ENCODE measurements around the gene RASD1.

Gene RASD1

DNA sequence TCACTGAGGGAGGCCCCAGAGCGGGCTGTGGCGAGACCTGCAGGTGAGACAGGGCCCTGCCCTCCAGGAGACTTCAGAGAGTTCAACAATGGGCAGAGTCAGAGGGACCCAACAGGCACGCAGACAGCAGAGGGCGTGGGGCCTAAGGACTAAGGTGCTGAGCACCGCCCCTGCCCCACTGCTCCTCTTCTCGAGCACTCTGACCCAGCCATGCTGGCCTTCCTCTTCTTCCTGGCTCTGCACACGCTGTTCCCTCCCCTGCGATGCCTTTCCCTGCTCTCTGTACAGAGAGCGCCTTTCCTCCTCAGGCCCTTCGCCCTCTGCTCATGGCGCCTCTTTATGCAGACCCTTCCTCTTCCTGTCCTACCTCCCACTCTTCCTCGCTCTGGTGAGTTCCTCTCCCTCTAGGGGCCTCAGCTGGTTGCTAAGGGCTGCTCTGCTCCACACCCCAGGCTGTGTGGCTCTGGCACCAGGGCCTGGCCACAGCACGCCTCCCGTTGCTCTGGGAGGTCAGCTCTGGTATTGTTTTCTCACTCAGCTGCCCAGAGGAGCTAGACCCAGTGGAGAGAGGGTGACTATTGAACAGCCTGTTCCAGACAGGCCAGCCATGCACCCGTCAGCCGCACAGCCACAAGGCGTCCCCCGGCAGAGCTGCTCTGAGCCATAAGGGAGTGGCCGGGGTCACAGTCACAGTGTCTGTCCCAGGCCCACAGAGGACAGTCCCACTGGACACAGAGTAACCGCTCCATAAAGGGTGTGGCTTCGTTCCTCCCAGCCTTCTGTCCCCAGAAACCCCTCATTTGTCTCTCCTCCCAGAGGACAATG, 13.6 kb upstream of the RASD1 start:
- DNase-seq, result no peak

DNA sequence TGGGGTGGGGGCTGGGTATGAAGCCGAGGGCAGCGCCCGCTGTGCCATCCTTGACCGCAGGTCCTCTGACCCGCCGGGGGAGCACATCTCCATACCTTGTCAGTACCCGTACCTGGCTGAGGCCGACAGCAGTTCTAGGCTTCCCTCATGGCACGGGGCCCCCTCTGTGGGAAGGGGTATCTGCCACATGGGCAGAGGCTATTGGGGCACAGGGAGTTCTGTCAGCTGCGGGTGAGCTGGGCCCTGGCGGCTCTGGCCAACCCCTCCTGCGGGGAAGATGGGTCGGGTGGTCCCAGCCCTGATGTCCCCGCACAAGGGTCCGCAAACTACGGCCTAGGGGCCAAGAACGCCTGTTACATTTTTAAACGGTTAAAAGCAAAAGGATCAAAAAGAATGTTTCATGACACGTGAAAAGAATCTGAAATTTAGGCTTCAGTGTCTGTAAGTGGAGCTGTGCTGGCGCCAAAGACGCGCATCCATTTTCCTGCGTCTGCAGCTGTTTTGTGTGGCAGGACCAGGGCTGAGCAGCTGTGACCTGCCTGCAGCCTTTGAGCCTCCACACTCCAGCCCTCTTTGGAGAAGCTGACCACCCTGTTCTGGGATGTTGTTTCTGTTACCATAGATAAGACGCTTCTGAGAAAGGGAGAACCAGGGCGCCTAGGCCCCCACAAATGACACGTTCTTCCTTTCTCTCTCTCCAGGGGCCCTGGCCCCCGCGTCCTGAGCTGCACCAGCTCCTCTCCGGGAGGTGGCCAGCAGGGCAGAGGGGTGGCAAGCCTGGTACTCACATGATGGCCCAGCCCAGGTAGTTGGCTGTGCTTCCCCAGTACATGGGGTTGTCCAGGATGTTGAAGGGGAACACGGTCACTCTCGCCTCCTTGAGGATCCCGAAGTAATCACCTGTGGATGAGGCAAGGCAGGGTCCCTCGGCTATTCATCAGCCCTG, 12.7 kb upstream of the RASD1 start:
- DNase-seq, result no peak

DNA sequence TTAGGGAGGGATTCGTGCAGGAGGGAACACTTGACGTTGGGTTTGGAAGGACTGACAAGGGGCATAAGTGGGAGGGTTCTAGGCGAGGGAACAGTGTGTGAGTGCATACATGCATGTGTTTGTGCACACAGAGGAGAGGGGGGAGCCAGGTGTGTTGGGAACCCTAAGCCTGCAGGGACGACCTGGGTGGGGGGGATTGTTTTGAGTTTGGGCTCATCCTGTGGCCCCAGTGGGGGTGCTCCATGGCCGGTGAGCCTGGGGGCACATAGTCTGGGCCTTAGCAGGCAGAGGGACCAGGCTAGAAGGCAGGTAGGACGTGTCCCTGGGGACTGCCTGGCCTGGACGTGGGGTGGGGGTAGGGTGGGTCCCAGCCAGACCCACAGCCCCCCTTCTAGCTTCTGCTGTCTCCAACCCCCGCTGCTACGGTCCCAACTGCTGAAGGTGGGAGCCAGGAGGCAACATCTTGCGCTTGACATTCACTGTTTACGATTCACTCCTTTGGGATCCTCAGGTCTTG, 11.9 kb upstream of the RASD1 start:
- no peak for DNase-seq

DNA sequence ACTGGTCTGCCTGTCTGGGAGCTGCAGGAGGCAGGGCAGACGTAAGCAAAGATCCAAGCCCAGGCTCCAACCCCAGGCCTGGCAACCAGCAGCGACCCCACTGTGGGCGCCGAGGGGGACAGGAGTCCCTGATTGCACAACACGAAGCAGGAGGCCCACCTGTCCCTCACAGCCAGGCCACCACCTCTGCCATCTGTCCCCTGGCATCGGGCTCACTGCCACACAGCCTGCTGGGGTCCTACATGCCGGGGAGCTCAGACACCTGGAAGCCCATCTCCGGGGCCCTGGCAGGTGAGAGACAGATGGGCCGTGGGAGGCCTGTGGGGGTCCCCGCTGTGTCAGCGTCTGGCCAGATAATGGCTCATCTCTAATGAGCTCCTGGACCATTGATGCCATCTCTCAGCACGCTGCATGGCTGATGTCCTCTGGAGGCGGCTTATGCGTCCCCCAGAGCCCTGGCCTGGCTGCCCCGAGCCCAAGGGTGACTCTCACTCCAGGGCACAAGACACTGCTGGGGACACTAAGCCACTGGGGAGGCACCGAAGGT, 11.3 kb upstream of the RASD1 start:
- DNase-seq, result no peak

DNA sequence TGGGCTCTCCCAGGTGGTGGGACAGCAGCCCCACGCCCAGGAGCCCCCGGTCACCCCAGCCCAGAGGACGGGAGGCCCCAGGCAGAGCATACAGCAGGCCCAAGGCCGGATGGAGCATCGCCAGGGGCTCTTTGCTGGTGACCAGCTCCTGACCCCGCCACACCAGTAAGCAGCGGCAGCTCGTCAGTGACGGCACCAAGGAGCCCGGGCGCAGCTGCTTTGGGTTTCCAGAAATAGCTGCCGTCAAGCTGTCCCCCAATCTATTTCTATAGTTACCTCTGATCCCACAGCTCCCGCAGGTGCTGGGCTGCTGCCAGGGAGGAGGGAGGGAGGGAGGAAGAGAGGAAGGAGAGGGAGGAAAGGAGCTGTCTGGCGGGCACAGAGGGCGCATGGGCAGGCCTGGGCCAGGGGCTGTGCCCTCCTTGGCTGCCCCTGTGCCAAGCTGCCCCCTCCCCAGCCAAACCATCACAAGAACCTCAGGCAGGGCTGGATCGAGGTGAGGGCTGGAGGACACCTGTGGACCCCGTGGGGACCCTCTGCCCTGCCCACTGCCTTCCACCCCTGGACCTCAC, 10.8 kb upstream of the RASD1 start:
- no peak for DNase-seq

DNA sequence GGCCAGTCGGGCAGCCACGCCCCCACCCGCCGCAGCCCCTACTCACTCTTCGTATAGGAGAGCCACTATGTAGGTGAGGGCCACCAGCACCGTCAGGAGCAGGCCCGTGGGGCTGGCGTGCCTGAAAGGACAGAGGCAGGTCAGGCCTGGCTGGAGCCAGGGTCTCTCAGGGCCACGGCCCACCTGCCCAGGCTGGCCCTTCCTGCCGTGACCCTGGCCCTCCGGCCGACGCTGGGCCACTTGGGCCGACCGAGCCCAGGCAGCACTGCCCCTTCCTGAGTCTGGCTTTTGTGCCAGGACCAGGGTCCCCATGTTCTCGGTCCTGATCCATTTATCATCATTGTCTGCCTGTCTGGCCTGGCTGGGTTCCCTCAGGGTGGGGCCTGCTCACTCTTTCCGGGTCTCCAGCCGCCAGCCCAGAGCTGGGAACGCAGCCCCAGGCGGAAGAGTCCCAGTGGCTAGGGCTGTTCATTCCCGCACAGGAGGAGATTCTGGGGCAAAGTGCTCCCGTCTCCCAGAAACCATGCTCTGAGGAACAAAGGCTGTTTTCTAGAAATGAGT, 10.1 kb upstream of the RASD1 start:
- no peak for DNase-seq

DNA sequence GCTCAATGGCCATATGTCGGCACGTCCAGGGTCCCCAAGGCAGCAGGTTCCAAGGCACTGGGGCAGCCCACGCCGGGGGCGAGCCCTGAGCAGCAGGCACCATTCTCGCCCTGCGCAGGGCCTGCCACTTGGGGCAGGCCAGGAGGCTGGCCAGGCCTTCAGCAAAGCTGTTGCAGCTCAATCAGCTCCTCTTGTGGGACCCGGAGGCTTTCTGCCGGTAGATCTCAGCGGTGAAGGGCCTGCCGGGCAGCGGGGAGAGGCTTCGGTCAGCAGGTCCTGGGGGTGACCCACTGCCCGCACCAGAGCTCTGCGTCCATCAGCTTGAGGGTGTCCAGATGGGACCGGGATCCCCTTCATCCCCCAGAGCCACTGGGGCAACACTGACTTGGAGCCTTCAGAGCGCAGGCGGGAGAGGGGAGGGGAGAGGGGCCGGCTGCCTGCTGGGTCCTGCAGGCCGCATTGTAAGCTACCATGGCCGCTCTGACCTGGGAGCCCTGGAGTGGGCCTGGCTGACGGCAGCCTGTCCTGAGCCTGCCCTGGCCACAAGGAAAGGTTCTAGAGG, 9.5 kb upstream of the RASD1 start:
- DNase-seq, result no peak

DNA sequence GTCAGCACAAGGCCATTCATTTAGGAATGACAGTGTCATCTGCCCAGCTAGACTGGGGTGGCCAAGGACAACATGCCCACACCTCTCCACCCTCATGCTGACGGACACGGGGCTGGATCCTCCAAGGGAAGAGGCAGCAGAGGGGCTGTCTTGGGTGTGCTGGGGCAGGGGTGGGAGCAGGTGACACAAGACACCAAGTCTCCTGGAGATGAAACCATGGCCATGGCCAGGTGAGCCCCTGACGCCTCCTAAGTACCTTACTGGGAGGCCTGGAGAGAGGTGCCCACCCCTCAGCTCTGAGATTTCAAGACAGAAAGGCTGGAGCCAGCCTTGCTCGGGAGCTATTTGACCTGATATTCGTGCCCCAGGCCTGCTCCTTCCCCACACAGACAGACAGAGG, 9.0 kb upstream of the RASD1 start:
- DNase-seq, result no peak

DNA sequence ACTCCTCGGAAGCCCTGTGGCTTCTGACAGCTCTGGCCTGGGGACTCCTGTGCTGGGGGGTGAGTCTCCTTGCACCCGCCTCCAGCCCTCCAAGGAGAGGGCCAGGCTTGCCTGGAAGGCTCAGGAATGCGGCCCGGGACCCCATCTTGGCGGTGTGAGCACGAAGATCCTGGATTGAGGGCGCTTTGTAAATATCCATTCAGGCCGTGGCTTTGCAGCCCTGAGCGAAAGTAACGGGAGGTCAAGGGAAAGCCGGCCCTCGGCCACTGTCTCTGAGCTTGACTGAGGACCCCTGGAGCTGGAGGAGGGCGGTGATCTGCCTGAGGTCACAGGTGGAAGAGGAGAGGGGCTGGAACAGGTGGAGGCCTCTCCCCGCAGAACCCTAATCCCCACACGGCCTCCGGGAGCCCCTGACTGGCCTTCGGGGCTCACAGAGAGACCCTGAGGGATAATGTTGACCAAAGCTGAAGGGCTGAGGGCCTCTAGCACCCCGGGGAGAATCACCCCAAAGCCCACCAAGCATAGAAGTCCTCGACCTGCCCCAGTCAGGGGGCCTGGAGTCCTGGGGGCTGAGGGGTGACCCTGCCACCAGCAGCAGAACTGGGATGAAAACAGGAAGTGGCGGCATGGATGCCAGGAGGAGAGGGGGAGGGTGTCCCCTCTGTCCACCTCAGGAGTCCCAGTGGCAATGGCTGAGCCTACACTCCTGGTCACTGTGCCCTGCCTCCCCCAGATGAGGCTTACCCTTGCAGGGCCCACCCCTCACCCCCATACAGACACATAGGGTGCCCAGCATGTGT, 8.3 kb upstream of the RASD1 start:
- DNase-seq, result no peak

DNA sequence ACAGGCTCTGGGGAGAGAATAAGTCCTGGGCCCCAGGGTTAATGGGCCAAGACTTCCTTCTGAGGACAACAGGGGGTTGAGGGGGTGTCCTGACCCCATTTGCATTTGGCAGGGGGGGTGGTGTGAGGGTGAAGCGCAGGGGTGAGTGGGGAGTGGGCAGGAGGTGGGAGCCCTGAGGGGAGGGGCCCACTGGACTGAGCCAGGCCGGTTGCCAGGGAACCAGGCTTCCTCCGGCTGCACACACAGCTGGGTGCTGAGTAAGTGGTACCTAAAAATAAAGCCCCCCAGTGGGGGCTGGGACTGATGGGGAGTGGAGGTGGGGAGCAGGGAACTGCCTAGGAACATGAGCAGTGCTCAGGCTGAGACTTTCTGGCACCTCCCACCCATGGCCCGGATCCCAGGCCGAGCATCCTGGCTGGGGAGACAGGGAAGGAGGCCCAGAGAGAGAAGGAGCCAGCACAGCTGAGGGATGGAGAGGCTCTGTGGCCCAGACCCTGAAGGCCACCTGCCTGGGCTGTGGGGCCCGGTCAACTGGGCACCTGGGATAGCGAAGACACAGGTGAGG, 7.5 kb upstream of the RASD1 start:
- DNase-seq, result no peak

DNA sequence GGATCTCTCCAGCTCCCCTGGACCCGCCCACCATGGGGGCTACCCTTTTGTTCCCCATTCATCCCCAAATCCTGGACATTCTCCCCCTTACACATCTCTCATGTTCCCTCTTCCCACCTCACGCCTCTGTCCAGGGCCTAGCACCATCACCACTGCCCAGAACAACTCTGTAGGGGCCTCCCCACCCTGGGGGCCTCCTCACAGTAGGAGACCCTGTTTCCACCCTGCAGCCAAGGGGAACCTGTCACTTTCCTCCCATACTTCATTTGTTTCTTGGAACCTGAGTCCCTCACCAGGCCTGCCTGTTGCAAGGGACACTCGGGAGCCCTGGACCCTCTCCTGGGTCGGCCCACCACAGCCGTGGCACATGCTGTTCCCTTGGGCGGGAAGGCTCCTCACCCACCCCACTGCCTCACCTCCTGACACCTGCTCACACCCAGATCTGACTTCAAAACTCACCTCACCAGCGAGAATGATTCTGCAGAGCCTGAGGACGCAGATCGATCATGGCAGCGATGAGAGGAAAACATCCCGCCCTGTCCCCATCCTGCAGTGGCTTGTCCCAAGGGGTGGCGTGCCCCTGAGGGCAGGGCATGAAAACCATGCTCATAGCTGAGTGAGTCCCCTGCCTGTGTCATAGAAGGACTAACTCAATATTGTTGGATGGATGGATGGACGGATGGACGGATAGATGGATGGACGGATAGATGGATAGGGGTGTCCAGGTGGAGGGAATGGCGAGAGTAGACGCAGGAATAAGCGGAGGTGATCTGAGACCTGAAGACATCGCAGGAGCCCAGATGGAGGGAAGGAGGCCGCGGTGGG, 6.8 kb upstream of the RASD1 start:
- DNase-seq, result no peak

DNA sequence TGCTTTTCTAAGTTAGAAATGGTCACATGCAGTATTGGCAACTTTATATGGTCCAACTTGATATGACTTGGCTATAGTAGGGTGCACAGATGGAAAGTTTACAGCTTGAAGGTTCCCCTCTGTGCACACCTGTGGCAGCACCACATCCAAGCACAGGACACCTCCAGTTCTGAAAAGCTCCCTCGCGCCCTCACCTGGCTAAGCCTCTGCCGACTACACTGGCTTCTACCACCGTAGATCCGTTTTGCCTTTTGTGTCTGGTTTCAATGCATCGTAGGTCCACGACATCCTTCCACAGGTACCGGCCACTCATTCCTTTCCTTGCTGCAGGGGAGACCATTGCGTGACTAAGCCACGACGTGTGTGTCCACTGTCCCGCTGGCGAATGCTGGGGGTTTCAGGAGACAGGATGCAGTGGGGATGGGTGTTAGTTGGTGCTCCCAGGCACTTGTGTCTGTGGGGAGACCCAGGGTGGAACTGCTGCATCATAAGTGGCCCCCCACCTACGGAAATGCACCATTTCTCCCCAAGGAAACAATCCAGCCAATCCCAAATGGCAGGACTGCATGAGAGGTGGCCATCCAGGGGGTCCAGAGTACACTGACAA, 4.9 kb upstream of the RASD1 start:
- no peak for DNase-seq

DNA sequence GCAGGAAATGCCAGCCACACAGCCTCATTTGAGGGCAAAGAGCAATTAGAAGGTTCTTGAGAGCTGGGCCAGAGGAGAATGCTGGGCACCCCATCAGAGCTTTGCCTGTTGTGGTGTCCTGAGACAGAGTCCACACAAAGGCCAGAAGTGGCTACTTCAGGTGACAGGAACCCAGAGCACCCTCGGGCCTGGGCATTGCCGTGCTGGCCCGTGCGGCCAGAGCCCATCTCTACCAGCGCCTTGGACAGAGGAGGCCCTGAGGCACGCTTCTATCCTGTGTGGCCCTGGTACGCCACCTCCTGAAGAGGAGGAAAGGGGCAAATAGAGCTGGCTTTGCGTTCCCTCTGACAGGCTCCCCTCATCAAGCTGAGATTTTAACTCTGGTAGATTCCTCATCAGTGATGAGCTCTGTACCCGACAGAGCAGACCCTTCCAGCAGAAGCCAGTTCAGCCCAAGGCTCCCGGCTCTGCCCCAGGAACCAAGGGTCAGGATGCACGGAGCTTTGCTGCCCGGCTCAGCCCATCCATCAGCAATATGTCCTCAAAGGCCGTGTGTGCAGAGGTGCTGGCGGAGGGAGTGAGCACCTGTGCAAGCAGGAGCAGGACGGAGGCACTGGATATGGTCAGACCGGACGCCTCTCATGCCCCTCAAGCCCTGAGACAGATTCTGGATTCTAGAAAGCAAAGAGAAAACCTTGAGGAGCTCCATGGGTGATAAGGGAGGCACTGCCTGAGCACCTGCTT, 3.4 kb upstream of the RASD1 start:
- no peak for DNase-seq

DNA sequence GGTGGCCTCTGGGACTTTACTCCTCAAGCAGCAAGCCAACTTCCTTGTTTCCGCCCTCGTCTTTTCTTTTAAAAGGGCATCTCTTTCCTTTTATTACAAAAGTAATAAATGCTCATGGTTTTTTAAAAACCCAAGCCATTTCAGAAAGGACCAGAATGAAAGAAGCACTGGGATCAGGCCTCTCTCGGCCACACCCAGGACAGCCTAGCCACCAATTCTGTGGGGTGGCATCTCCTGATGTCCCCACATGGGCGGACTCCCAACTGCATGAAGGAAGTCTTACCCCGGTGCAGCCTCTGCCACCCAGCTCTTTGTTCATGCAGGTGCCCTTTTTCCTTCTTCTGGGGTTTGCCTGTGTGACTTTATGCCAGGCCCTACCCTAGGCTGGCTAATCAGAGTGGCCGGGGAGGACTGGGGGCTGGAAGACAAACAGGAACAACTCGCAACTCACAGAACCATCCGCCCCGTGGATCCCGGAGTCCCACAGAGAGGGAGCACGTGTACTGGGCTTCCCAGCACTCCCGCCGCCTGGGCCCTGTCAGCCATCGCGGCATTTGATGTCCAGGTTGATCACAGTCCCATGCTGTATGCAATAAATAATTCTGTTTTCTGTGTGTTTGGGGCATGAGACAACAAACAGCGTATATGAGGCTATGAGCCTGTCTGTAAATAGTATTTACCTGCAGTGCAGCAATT, 2.6 kb upstream of the RASD1 start:
- DNase-seq, result no peak

DNA sequence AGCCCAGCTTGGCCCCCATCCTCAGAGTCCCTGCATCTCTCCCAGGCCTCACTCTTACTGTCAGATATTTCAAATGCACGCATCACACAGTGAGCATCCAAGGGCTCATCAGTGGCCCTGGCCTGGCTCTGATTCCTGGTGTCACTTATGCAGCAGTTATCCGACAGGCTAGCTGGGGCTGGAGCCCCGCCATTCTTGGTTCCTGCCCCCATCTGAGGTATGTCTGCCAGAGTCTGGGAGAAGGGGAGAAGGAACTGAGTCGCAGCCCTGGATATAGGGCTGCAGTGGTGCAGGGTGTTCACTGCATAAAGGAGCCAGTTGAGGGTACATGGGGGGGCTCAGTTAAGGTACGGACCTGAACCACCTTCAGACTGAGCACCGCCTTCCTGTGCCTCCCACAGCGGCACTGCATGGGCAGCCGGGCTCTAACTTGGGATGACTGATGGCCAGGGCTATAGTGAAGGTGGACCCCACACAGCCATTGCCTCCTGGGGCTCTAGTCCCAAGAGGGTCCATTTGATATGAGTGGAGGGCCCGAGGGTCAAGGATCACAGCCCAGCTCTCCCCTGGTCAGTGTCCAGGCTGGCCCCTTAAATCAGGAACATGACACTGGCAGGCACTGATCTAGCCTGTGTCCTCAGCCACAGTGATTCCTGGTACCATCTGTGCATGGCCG, 1.8 kb upstream of the RASD1 start:
- DNase-seq, result no peak

DNA sequence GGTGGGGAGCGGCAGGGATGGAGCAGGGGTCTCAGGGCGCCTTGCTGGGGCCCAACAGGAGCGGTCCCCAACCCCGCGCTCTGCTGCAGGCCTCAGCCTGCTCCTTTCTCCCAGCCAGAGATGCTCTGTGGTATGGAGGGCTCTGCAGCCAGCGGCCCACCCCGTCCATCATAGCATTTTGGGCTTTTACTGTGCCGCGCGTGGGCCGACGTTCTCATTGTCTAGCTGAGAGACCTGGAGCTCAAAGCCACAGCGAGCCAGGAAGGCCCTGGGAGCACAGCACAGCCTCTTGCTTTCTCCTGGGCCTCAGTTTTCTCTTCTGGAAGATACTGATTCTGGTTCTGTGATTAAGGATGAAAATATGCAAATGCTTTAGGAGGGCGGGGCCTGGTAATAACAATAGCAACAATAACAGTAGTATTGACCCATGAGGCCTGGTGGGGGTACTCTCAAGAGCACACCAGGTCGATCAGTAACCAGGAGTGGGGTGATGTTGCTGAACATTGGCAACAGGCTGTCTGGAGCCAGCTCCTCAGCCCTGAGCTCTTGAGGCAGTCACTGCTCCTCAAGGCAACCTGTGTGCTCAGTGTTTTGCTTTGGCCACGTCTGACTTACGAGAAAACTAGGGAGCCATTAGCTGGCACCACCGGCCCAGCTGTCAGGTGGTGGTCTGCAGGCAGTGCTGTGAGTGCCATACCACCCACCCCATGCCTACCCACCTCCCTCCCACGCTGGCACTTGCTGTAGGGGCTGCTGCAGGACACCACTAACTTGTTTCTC, 1.1 kb upstream of the RASD1 start:
- no peak for DNase-seq
